SKM-1 (cell line): ENCODE data around the gene CFAP92.

Experiments
- DNase-seq: peaks from one replicate; lab custom pipeline; 2025; ENCODE audit not compliant: unreplicated experiment; lab: John Stamatoyannopoulos, UW

Gene CFAP92

GRCh38 chr3:129026728-129027543 is 33.1 kb upstream of the CFAP92 start:
- DNase-seq = peak; percentile 83

- no peak for DNase-seq
Observed at GRCh38 chr3:129025691-129026435, 32.0 kb upstream of the CFAP92 start.

DNA sequence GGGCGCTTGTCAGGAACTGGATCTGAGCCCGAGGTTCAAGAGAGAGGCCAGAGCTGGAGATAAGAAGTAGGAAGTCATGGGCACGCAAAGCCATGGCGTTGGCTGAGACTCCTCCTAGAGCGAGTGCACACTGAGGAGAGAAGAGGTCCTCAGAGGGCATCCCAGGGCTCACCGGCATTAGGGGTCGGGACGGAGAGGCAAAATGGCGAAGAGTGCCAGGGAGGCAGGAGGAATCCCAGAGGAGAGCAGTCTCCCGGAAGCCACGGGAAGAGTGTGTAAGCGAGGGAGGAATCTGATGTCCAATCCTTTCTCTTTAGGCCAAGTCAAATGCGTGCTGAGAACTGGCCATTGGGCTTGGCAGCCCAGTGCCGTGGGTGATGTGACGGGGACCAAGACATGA is 31.2 kb upstream of the CFAP92 start:
- DNase-seq = no peak

DNA sequence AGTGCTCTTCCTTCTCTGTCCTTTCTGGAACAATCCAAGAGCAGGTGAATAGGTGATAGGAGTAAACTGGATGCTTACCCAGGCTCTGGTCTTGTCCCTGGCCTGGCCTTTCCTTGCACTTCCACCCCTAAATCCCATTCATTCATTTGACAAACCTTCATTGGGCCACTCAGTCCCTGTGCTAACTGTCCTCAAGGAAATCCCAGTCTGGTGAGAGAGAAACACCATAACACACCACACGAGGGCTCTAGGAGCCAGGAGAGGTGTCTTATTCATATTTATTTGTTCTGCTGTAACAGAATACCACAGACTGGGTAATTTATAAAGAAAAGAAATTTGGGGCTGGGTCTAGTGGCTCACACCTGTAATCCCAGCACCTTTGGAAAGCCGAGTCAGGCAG is 30.0 kb upstream of the CFAP92 start:
- no peak for DNase-seq

- DNase-seq = no peak
Observed at GRCh38 chr3:129023008-129023358, 29.1 kb upstream of the CFAP92 start.

- no peak for DNase-seq
Observed at GRCh38 chr3:129022114-129023007, 28.5 kb upstream of the CFAP92 start.

DNA sequence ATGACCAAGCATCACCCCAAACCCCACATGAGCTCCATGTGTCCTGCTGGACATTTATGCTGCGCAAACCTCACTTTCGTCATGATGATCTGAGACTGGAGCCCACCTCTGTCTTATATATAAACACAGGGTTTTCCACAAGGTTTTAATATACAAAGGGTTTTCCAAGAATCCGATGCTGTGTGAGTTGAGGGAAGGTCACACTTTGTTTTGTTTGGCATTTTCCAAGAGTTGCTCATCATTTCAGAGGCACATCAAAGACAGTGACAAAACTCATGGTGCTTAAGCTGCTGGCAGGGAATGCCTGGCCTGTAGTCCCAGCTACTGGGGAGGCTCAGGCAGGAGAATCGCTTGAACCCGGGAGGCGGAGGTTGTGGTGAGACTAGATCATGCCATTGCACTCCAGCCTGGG is 27.3 kb upstream of the CFAP92 start:
- no peak for DNase-seq

GRCh38 chr3:129020691-129021090 is 26.8 kb upstream of the CFAP92 start:
- no peak for DNase-seq

DNA sequence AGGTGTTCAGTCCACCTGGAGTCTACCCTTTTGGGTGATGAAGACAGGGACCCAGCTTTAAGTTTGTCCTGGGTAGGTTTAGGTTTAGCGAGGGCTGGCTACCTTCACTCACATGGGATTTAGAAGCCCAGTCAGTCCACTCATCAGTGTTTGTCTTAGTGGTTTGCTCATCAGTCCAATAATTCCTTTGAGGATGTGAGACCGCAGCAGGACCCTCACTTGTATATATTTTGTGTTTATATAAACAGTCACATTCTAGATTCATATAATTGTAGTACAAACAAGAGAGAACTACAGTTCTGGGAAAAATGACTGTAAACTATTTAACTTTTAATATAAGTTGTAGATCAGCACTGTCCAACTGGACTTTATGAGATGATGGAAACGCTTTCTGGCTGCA is 25.4 kb upstream of the CFAP92 start:
- DNase-seq = no peak

GRCh38 chr3:129018751-129019150 is 24.9 kb upstream of the CFAP92 start:
- DNase-seq = no peak

DNA sequence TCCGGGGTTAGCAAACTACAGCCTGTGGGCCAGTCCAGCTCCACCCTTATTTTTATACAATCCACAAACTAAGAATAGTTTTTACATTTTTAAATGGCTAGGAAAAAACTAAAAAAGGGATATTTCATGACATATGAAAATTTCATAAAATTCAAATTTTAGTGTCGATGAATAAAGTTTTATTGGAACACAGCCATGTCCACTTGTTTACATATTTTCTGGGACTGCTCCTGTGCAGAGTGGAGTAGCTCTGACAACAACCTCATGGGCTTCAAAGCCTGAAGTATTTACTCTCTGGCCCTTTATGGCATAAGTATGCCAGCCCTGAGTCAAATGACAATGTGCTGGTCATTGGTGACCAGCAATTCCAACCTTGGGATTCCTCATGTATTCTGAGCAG is 24.4 kb upstream of the CFAP92 start:
- no peak for DNase-seq

DNA sequence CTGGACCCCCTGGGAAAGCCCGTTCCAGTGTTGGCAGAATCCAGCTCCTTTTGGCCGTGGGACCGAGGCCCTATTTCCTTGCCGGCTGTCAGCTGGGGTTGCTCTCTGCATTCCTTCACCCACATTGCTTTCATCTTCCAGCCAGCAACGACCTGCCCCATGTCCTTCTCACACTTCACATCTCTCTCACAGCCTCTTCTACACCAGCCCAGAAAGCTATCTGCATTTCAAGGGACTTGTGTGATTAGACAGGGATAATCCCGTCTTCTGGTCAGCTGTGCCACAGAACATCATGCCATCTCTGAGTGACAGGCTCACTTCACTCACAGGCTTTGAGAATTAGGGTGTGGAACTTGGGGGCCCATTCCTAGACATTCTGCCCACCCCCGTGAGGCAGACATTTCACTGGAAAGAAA is 23.6 kb upstream of the CFAP92 start:
- no peak for DNase-seq

- no peak for DNase-seq
Observed at GRCh38 chr3:129016720-129017483, 23.0 kb upstream of the CFAP92 start.

DNA sequence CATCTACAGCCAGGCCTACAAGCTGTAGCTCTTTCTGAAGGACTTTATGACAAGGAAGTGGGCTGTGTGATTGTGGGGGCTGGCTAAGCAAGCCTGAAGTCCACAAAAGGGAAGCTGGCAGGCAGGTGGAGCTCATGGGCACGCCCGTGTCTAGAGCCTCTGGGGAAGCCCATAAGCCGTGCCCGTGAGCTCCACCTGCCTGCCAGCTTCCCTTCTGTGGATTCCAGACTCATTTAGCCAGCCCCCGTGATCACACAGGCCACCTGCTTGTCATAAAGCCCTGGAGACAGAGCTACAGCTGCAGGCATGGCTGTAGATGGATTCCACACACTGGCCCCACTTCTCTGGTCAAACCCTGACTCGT is 22.5 kb upstream of the CFAP92 start:
- DNase-seq = no peak

DNA sequence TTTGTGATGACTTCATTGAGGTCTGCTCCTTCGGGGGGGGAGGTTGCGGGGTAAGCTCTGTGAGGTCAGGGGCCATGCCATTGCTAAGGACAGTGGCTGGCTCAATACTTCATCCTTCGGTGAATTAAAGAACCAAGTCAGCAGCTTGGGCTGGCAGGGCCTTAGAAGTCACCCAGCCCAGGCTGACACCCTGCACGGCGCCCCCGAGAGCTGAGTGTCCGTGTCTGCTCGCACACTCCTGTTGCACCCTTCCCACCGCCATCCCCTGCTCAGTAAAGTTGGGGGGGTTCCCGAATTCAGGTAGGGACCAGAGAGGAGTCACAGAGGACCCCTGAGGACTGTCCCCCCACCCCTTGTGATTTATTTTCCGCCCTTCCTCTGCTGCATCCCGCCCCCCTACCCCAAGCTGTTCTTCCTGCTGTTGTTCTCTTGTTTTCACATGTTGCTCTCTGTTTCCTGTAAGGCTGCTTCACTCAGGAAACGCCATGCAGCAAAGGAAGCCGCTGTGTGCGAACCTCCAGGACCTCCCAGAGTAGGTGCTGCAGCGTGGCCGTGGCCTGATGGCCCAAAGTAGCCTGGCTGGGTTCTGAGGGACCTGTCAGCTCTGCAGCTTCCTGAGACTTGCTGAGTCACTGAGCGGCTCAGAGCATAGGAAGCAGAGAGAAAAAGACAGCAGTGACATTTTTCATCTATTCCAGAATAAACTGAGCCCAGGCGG is 21.7 kb upstream of the CFAP92 start:
- no peak for DNase-seq

DNA sequence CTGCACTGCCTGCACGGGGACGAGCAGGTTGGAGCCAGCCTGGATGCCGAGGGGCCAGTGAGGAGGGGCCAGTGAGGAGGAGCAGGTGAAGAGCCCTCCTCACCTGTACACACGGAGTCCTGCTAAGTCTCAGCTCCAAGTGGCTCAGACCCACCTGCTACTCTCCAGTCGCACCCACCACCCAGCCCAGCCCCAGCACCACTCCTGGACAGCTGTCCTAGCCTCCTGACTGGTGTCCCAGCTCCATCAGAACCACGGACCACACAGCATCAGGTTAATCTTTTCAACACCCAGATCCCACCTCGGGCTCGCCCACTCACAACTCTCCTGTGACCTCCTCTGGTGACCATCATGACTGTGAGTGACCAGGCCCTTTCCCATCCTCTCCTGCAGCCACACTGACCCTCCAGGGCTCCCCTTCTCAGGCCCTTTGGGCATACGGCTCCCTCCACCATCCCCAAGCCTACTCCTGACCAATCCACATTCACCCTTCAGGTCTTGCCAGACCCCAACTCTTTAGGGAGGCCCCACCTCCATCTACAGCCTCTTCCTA is 21.0 kb upstream of the CFAP92 start:
- no peak for DNase-seq

- no peak for DNase-seq
Observed at GRCh38 chr3:129014148-129014547, 20.3 kb upstream of the CFAP92 start.

GRCh38 chr3:129013491-129013891 is 19.6 kb upstream of the CFAP92 start:
- DNase-seq = no peak

DNA sequence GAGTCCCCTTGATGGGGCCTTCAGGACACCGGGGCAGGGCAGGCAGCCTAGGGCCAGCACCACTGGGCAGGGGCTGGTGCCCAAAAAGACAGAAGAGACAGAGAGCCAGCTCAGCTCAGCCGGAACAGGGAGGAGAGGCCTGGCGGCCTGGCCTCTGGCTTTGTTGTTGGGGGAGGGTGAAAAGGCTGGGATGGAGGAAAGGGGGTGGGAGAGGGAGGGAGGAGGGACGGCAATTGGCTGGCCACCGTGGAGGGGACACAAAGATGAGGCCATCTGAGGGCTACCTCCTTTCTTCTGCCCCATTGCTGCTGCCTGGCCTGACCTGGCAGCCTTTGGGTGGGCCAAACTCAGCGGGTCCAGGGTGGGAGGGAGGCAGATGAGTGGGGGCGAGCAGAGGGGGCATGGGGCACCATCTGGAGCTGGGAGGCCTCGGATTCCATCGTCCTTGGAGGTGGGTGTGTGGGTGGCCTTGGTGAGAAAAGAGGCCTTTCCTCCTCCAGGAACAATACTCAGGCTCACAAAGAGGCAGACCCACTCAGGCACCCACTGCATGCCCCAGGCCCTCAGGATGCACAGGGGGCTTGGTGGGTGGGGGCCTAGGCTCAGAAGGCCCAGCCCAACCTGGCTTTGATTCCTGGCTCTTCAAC is 16.6 kb upstream of the CFAP92 start:
- DNase-seq = no peak
